DND-41 (cell line): ENCODE data around the gene CRYBA1.

Experiments used
- EZH2 ChIP-seq: IDR thresholded peaks from 3 replicates; pipeline ENCODE4 v1.6.1; 2012; ENCODE audit warnings: borderline replicate concordance, low read depth, mild to moderate bottlenecking, moderate library complexity, low read length, inconsistent platforms; ENCODE audit not compliant: severe bottlenecking
- TF ChIP-seq, protein P1 (sequence below): IDR thresholded peaks from 2 replicates; pipeline ENCODE4 v1.5.1; 2012; ENCODE audit warnings: borderline replicate concordance, low read length, moderate library complexity, mild to moderate bottlenecking; ENCODE audit not compliant: poor library complexity, severe bottlenecking; ENCODE audit errors: extremely low read depth

DNA sequence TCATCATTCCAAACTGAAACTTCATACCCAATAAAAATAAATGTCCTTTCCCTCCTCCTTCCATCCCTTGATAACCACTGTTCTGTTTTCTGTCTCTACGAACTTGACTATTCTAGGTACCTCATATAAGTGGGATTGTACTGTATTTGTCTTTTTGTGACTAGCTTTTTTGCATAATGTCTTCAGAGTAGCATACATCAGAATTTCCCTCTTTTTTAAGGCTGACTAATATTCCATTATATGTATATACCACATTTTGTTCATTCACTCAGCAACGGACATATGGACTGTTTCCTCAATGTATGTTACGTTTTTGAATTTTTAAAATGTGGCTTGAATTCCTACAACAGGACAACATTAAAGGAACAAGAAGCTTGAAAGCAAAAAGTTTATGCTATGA is 48.8 kb downstream of the CRYBA1 start:
- TF ChIP-seq EZH2 = no peak
- TF ChIP-seq, protein P1, sequence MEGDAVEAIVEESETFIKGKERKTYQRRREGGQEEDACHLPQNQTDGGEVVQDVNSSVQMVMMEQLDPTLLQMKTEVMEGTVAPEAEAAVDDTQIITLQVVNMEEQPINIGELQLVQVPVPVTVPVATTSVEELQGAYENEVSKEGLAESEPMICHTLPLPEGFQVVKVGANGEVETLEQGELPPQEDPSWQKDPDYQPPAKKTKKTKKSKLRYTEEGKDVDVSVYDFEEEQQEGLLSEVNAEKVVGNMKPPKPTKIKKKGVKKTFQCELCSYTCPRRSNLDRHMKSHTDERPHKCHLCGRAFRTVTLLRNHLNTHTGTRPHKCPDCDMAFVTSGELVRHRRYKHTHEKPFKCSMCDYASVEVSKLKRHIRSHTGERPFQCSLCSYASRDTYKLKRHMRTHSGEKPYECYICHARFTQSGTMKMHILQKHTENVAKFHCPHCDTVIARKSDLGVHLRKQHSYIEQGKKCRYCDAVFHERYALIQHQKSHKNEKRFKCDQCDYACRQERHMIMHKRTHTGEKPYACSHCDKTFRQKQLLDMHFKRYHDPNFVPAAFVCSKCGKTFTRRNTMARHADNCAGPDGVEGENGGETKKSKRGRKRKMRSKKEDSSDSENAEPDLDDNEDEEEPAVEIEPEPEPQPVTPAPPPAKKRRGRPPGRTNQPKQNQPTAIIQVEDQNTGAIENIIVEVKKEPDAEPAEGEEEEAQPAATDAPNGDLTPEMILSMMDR = no peak
